Measurements from ENCODE around the gene HPCAL1.

Gene HPCAL1

DNA sequence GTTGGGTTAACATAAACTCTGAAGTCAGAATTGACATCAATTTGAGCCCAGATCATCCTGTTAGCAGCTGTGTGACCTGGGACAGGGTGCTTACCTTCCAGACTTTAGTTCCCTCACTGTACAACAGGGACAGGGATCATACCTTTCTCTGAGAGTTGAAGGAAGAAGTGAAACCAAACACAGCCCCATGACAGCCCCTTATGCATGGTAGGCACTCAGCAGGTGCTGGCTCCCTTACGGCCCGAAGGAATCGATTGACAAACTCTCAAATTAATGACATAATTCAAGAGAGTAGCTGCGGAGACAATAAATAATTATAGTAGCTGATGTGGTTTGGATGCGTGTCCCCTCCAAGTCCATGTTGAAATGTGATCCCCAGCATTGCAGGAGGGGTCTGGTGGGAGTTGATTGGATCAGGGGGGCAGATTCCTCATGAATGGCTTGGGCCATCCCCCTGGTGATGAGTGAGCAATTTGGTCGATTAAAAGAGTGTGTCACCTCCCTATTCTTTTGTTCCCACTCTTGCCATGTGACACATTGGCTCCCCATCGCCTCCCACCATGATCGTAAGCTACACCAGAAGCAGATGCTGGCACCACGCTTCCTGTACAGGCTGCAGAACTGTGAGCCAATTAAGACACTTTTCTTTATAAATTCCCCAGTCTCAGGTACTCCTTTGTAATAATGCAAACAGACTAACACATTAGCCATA lies 73.0 kb downstream of the HPCAL1 start:
- in situ Hi-C loops (cut with MboI; ENCODE audit: low sequenced_read_pairs) = no loop called here
- H3K9me3 ChIP-seq = no peaks in the 10 kb centered on the region
- DNase-seq (ENCODE audit: low spot score in 2 of 2) = no peak
- peaks cover 6% of the 10 kb centered on the region for H3K4me1 ChIP-seq
- no peaks in the 10 kb centered on the region for H3K27me3 ChIP-seq (ENCODE audit: low read depth)
- H3K36me3 ChIP-seq (replicated peaks) = no peaks in the 10 kb centered on the region
- no peak overlapping the region for H3K4me3 ChIP-seq

DNA sequence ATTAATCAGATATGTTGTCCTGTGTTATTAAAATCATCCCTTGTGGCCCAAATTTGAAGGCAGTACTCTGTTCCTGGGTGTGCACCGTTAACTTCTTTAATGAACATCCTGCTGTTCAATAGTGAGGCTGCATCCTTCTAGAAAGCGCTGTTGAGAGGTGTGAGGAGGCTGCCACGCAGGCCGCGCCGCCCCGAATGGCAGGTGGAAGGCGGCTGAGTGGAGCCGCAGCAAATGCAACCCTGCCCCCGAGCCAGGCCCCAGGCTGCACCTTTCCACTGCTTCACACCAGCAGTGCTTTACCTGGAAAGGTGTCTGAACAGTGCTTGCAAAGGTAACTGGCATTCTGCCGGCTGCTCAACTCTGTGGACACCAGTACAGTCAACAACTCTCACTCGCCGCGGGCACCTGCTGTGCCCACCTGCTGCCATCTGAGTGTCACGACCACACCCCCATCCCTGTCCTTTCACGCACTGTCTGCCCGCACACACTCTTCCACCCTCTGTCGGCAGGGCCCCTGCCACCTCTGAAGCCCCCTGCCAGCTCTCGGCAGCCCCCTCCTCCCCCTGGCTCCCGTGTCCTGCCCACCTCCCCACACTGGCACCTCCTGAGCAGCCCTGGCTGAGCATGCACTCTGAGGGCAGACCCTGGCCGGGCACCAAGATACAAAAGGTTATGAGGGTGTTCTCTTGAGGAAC lies 74.5 kb downstream of the HPCAL1 start:
- in situ Hi-C loops (cut with MboI; ENCODE audit: low sequenced_read_pairs) = no loop called here
- H3K4me1 ChIP-seq = peaks cover 12% of the 10 kb centered on the region
- no peak for DNase-seq (ENCODE audit: low spot score in 2 of 2)

DNA sequence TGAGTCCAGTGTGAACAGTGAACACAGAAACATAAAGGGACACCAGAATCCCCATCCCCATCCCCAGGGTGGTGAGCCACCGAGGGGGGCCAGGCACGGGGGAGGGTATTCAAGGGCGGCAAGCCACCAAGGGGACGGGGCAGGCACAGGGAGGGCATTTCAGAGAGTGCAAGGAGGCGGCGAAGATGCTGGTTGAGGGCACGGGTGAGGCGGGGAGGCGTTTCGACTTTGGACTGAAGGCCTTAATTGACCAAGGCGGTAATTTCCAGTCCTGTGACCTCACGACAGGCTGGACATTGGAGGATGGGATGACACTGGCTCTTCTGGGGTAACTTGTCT lies 75.0 kb downstream of the HPCAL1 start:
- in situ Hi-C loops (cut with MboI; ENCODE audit: low sequenced_read_pairs) = no loop called here
- H3K9me3 ChIP-seq = no peaks in the 10 kb centered on the region
- peaks cover 16% of the 10 kb centered on the region for H3K4me1 ChIP-seq
- no peak overlapping the region for H3K4me3 ChIP-seq
- H3K27me3 ChIP-seq (ENCODE audit: low read depth) = no peaks in the 10 kb centered on the region
- DNase-seq (ENCODE audit: low spot score in 2 of 2) = no peak
- H3K36me3 ChIP-seq (replicated peaks) = no peaks in the 10 kb centered on the region

More for the DNA sequence above, 74.5 kb downstream of the HPCAL1 start:
- Histone ChIP-seq H3K27me3 (ENCODE audit: low read depth) (no peaks in the 10 kb centered on the region), H3K9me3 (no peaks in the 10 kb centered on the region), H3K4me3 (no peak overlapping the region), H3K36me3 (replicated peaks) (no peaks in the 10 kb centered on the region)

DNA sequence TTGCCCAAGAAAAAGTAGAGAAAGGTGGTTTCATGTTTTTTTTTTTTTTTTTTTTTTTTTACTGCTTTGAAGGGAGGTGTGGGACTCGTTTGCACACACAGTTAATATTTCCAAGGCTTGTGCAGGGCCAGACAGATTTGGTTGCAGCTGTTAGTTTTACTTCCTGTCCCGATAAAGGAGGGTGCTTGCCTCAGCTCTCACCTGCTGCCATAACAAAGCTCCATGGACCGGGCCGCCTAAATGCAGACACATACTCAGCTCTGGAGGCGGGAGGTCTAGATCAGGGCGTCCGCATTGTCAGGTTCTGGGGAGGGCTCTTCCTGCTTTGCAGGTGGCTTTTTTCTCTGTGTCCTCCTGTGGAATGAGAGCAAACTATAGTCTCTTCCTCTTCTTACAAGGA lies 75.5 kb downstream of the HPCAL1 start:
- in situ Hi-C loops (cut with MboI; ENCODE audit: low sequenced_read_pairs) = no loop called here
- no peak for DNase-seq (ENCODE audit: low spot score in 2 of 2)
- H3K27me3 ChIP-seq (ENCODE audit: low read depth) = no peaks in the 10 kb centered on the region
- no peaks in the 10 kb centered on the region for H3K9me3 ChIP-seq
- H3K36me3 ChIP-seq (replicated peaks) = no peaks in the 10 kb centered on the region
- no peak overlapping the region for H3K4me3 ChIP-seq
- peaks cover 21% of the 10 kb centered on the region for H3K4me1 ChIP-seq

- H3K4me3 ChIP-seq = no peak overlapping the region
- in situ Hi-C loops (cut with MboI; ENCODE audit: low sequenced_read_pairs) = no loop called here
- no peak for DNase-seq (ENCODE audit: low spot score in 2 of 2)
- no peaks in the 10 kb centered on the region for H3K9me3 ChIP-seq
- no peaks in the 10 kb centered on the region for H3K36me3 ChIP-seq (replicated peaks)
- H3K4me1 ChIP-seq = peaks cover 26% of the 10 kb centered on the region
- H3K27me3 ChIP-seq (ENCODE audit: low read depth) = no peaks in the 10 kb centered on the region
Observed at GRCh38 chr2:10380048-10380926, 77.6 kb downstream of the HPCAL1 start.

GRCh38 chr2:10381997-10382353 lies 79.3 kb downstream of the HPCAL1 start:
- H3K4me1 ChIP-seq = peaks cover 21% of the 10 kb centered on the region
- H3K27me3 ChIP-seq (ENCODE audit: low read depth) = no peaks in the 10 kb centered on the region
- no peak overlapping the region for H3K4me3 ChIP-seq
- DNase-seq (ENCODE audit: low spot score in 2 of 2) = peak; percentile 34 to 84
- no peaks in the 10 kb centered on the region for H3K36me3 ChIP-seq (replicated peaks)
- no peaks in the 10 kb centered on the region for H3K9me3 ChIP-seq
- in situ Hi-C loops (cut with MboI; ENCODE audit: low sequenced_read_pairs) = no loop called here

- in situ Hi-C loops (cut with MboI; ENCODE audit: low sequenced_read_pairs) = no loop called here
- no peaks in the 10 kb centered on the region for H3K9me3 ChIP-seq
- H3K36me3 ChIP-seq (replicated peaks) = no peaks in the 10 kb centered on the region
- no peak overlapping the region for H3K4me3 ChIP-seq
- peak; percentile 12 to 62 for DNase-seq (ENCODE audit: low spot score in 2 of 2)
- no peaks in the 10 kb centered on the region for H3K27me3 ChIP-seq (ENCODE audit: low read depth)
- H3K4me1 ChIP-seq = peaks cover 21% of the 10 kb centered on the region
Observed at GRCh38 chr2:10382354-10383061, 79.8 kb downstream of the HPCAL1 start.

GRCh38 chr2:10383960-10384734 lies 81.4 kb downstream of the HPCAL1 start:
- Histone ChIP-seq H3K4me3 (no peak overlapping the region), H3K36me3 (replicated peaks) (no peaks in the 10 kb centered on the region), H3K27me3 (ENCODE audit: low read depth) (no peaks in the 10 kb centered on the region), H3K4me1 (peaks cover 21% of the 10 kb centered on the region), H3K9me3 (no peaks in the 10 kb centered on the region)
- in situ Hi-C loops (cut with MboI; ENCODE audit: low sequenced_read_pairs) = no loop called here
- DNase-seq (ENCODE audit: low spot score in 2 of 2) = no peak

- Histone ChIP-seq H3K36me3 (replicated peaks) (no peaks in the 10 kb centered on the region), H3K4me1 (peaks cover 21% of the 10 kb centered on the region), H3K9me3 (no peaks in the 10 kb centered on the region), H3K4me3 (no peak overlapping the region), H3K27me3 (ENCODE audit: low read depth) (no peaks in the 10 kb centered on the region)
- no peak for DNase-seq (ENCODE audit: low spot score in 2 of 2)
- in situ Hi-C loops (cut with MboI; ENCODE audit: low sequenced_read_pairs) = no loop called here
Observed at GRCh38 chr2:10385501-10385900, 82.8 kb downstream of the HPCAL1 start.

GRCh38 chr2:10385933-10386773 lies 83.4 kb downstream of the HPCAL1 start:
- Histone ChIP-seq H3K27me3 (ENCODE audit: low read depth) (no peaks in the 10 kb centered on the region), H3K4me1 (peaks cover 21% of the 10 kb centered on the region), H3K36me3 (replicated peaks) (no peaks in the 10 kb centered on the region), H3K9me3 (no peaks in the 10 kb centered on the region), H3K4me3 (no peak overlapping the region)
- in situ Hi-C loops (cut with MboI; ENCODE audit: low sequenced_read_pairs) = no loop called here
- no peak for DNase-seq (ENCODE audit: low spot score in 2 of 2)

GRCh38 chr2:10387033-10387432 lies 84.3 kb downstream of the HPCAL1 start:
- Histone ChIP-seq H3K9me3 (no peaks in the 10 kb centered on the region), H3K4me3 (no peak overlapping the region), H3K27me3 (ENCODE audit: low read depth) (no peaks in the 10 kb centered on the region), H3K36me3 (replicated peaks) (no peaks in the 10 kb centered on the region), H3K4me1 (peaks cover 16% of the 10 kb centered on the region)
- in situ Hi-C loops (cut with MboI; ENCODE audit: low sequenced_read_pairs) = no loop called here
- DNase-seq (ENCODE audit: low spot score in 2 of 2) = no peak

DNA sequence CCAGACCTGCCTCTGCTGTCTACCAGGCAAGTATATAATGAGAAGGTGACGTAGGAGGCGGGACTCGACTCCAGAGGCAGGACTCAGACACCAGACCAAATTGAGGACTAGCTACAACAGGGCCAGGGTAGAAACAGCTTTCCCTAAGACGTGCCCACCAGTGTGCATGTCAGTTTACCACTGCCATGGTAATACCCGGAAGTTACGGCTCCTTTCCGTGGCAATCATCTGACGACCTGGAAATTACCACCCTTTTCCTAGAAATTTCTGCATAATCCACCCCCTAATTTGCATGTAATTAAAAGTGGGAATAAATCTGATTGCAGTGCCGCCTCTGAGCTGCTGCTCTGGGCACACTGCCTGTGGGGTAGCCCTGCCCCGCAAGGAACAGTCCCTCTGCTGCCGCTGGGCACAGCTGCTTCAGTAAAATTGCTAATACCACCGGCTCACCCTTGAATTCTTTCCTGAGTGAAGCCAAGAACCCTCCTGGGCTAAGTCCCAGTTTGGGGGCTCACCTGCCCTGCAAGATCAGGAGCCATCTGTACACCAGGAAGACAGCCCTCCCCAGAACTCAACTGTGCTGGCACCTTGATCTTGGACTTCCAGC lies 86.4 kb downstream of the HPCAL1 start:
- no peaks in the 10 kb centered on the region for H3K36me3 ChIP-seq (replicated peaks)

More for the DNA sequence above, 86.4 kb downstream of the HPCAL1 start:
- no peaks in the 10 kb centered on the region for H3K9me3 ChIP-seq
- 0 out of 2 replicates have a peak, but pooled peaks cover 2% of the 10 kb centered on the region for H3K4me1 ChIP-seq
- no peak for DNase-seq (ENCODE audit: low spot score in 2 of 2)
- in situ Hi-C loops (cut with MboI; ENCODE audit: low sequenced_read_pairs) = no loop called here
- H3K4me3 ChIP-seq = no peak overlapping the region
- H3K27me3 ChIP-seq (ENCODE audit: low read depth) = no peaks in the 10 kb centered on the region
